22Rv1 (cell line): ENCODE measurements around the gene CACNA1C.

Experiments
- CTCF ChIP-seq: fragments of 450-650 bp; IDR thresholded peaks from 2 replicates; pipeline ENCODE4 v1.5.1; 2017; ENCODE audit warnings: mild to moderate bottlenecking
- ZFX ChIP-seq: fragments of 450-650 bp; IDR thresholded peaks from 2 replicates; pipeline ENCODE4 v1.6.1; 2017; ENCODE audit warnings: antibody characterized with exemption, borderline replicate concordance

GRCh38 chr12:2416158-2416557 is 363.4 kb downstream of the CACNA1C start:
- no peak for TF ChIP-seq CTCF
- no peak for TF ChIP-seq ZFX
